OCI-LY3 (cell line): ENCODE data around the gene LCOR.
"Not testable (repeated sequence)": the region's sequence is repeated elsewhere in the genome, so short reads cannot be mapped to it uniquely, and the experiment has no call there.

ENCODE experiments used
- H2AFZ ChIP-seq: fragments of 200-600, 300-600 bp; shearing (Covaris generic); 2 replicates; pipeline ENCODE4 v1.6.0; 2014; ENCODE audit warnings: antibody characterized with exemption, low read depth, low read length
- H3K27ac ChIP-seq: fragments of 200-600, 300-600 bp; sonication (generic); 2 replicates; pipeline ENCODE4 v1.5.1; 2014; ENCODE audit warnings: mild to moderate bottlenecking, low read length, moderate library complexity, mixed read lengths
- H3K27me3 ChIP-seq: fragments of 200-600, 300-600 bp; sonication (generic); 2 replicates; pipeline ENCODE4 v1.6.1; 2014; ENCODE audit warnings: low read depth, low read length, mixed read lengths
- H3K36me3 ChIP-seq: fragments of 200-600, 300-600 bp; sonication (generic); replicated peaks from 2 replicates; pipeline ENCODE3; 2014; ENCODE audit warnings: low read depth, low read length, mixed read lengths
- H3K4me1 ChIP-seq: fragments of 300-600, 200-600 bp; sonication (generic); 2 replicates; pipeline ENCODE4 v1.6.1; 2014; ENCODE audit warnings: low read length, mixed read lengths
- H3K4me2 ChIP-seq: fragments of 200-600, 300-600 bp; sonication (generic); 2 replicates; pipeline ENCODE4 v1.6.1; 2014; ENCODE audit warnings: low read length, mixed read lengths
- H3K4me3 ChIP-seq: fragments of 300-600, 200-600 bp; sonication (generic); 2 replicates; pipeline ENCODE4 v1.5.1; 2014; ENCODE audit warnings: antibody characterized with exemption, mild to moderate bottlenecking, low read length, moderate library complexity
- H3K79me2 ChIP-seq: fragments of 300-600, 200-600 bp; shearing (Covaris generic); 2 replicates; pipeline ENCODE4 v1.6.1; 2014; ENCODE audit warnings: mild to moderate bottlenecking, low read length, mixed read lengths
- H3K9ac ChIP-seq: fragments of 300-600, 200-600 bp; shearing (Covaris generic); 2 replicates; pipeline ENCODE4 v1.6.0; 2014; ENCODE audit warnings: mild to moderate bottlenecking, low read length, moderate library complexity
- H3K9me3 ChIP-seq: fragments of 200-600, 300-600 bp; shearing (Covaris generic); 2 replicates; pipeline ENCODE4 v1.6.1; 2014; ENCODE audit warnings: low read length, mixed read lengths; ENCODE audit not compliant: insufficient read depth
- H4K20me1 ChIP-seq: fragments of 200-600, 300-600 bp; sonication (generic); 2 replicates; pipeline ENCODE4 v1.6.1; 2016; ENCODE audit warnings: low read length, mixed read lengths; ENCODE audit not compliant: insufficient read depth
- CTCF ChIP-seq: fragments of 200-600, 300-600 bp; sonication (generic); IDR thresholded peaks from 2 replicates; pipeline ENCODE4 v1.5.1; 2014; ENCODE audit warnings: antibody characterized with exemption, low read length, low read depth
- EZH2phosphoT487 ChIP-seq: fragments of 200-600 bp; shearing (Covaris generic); IDR thresholded peaks from 2 replicates; pipeline ENCODE4 v1.6.1; 2018; ENCODE audit warnings: antibody characterized with exemption, mixed run types, low read depth

Gene LCOR

GRCh38 chr10:96924861-96925260 is 92.8 kb downstream of the LCOR start:
- H3K4me3 ChIP-seq = no peak overlapping the region
- TF ChIP-seq CTCF (no peak), EZH2phosphoT487 (no peak)
- H3K27ac ChIP-seq = no peak overlapping the region
- H3K36me3 ChIP-seq = peaks cover 3% of the 10 kb centered on the region
- H3K9ac ChIP-seq = no peak overlapping the region
- no peaks in the 10 kb centered on the region for H3K9me3 ChIP-seq
- H3K79me2 ChIP-seq = no peaks in the 10 kb centered on the region
- H2AFZ ChIP-seq = no peak overlapping the region
- no peaks in the 10 kb centered on the region for H3K27me3 ChIP-seq
- 0 out of 2 replicates have a peak, but pooled peaks cover under 1% of the 10 kb centered on the region for H4K20me1 ChIP-seq
- no peak overlapping the region for H3K4me2 ChIP-seq
- H3K4me1 ChIP-seq = peaks cover 3% of the 10 kb centered on the region

DNA sequence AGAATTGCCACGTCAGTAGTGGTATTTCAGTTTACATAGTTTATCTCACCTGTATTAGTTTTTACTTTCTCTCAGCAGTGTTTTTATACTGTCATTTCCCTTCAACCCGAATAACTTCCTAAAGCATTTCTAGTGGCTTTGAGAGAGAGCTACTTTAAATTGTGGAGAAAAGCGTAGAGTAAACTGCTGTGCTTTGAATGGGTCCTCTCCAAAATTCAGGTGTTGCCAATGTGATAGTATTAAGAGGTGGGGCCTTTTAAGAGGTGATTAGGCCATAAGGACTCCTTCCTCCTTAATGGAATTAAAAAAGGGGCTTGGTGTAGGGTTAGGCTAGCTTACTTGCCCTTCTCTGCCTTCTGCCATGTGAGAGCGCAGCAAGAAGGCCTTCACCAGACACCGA is 98.4 kb downstream of the LCOR start:
- no peaks in the 10 kb centered on the region for H3K79me2 ChIP-seq

DNA sequence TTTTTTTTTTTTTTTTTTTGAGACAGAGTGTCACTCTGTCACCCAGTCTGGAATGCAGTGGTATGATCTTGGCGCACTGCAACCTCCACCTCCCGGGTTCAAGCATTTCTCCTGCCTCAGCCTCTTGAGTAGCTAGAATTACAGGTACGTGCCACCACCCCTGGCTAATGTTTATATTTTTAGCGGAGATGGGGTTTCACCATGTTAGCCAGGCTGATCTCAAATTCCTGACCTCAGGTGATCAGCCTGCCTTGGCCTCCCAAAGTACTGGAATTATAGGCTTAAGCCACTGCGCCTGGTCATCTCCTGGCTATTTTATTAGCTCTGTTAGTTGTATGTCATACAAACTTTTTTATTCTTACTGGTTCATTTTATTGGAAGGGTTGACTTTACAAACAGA is 103.0 kb downstream of the LCOR start:
- H4K20me1 ChIP-seq = no peaks in the 10 kb centered on the region
- TF ChIP-seq EZH2phosphoT487 = no peak
- TF ChIP-seq CTCF = no peak

More for the DNA sequence above, 98.4 kb downstream of the LCOR start:
- Histone ChIP-seq H3K9ac (no peak overlapping the region), H3K4me2 (no peak overlapping the region), H3K36me3 (no peaks in the 10 kb centered on the region), H3K4me3 (no peak overlapping the region), H2AFZ (no peak overlapping the region), H3K4me1 (no peaks in the 10 kb centered on the region), H3K27ac (no peak overlapping the region), H3K27me3 (no peaks in the 10 kb centered on the region), H3K9me3 (no peaks in the 10 kb centered on the region), H4K20me1 (no peaks in the 10 kb centered on the region)
- TF ChIP-seq EZH2phosphoT487 (no peak), CTCF (no peak)

GRCh38 chr10:96935810-96936209 is 103.7 kb downstream of the LCOR start:
- no peaks in the 10 kb centered on the region for H3K9me3 ChIP-seq
- no peak overlapping the region for H3K9ac ChIP-seq
- H3K4me2 ChIP-seq = no peak overlapping the region
- H3K36me3 ChIP-seq = no peaks in the 10 kb centered on the region
- H3K79me2 ChIP-seq = no peaks in the 10 kb centered on the region
- TF ChIP-seq EZH2phosphoT487 (no peak), CTCF (no peak)
- H3K27me3 ChIP-seq = no peaks in the 10 kb centered on the region
- H2AFZ ChIP-seq = no peak overlapping the region
- H4K20me1 ChIP-seq = no peaks in the 10 kb centered on the region
- no peaks in the 10 kb centered on the region for H3K4me1 ChIP-seq
- H3K4me3 ChIP-seq = no peak overlapping the region
- H3K27ac ChIP-seq = no peak overlapping the region

More for the DNA sequence above, 103.0 kb downstream of the LCOR start:
- H3K79me2 ChIP-seq = no peaks in the 10 kb centered on the region
- no peak overlapping the region for H2AFZ ChIP-seq
- H3K4me3 ChIP-seq = no peak overlapping the region
- no peaks in the 10 kb centered on the region for H3K27me3 ChIP-seq
- no peak overlapping the region for H3K4me2 ChIP-seq
- H3K9ac ChIP-seq = no peak overlapping the region
- no peaks in the 10 kb centered on the region for H3K36me3 ChIP-seq
- no peak overlapping the region for H3K27ac ChIP-seq
- H3K9me3 ChIP-seq = no peaks in the 10 kb centered on the region
- H3K4me1 ChIP-seq = no peaks in the 10 kb centered on the region

DNA sequence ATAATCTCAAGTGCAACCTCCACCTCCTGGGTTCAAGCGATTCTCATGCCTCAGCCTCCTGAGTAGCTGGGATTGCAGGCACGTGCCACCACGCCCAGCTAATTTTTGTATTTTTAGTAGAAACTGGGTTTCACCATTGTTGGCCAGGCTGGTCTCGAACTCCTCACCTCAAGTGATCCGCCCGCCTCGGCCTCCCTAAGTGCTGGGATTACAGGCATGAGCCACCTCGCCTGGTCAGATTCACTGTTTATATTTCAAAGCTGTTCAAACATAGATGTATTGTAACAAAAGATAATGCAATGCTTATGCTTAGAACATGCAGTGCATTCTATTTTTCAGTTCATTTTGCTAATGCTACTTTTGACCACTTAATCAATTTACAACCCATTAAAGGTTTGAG is 111.1 kb downstream of the LCOR start:
- not testable (repeated sequence) for H3K27me3 ChIP-seq, H4K20me1 ChIP-seq, H3K4me2 ChIP-seq, H3K4me3 ChIP-seq, H2AFZ ChIP-seq, H3K79me2 ChIP-seq, H3K36me3 ChIP-seq, H3K9ac ChIP-seq, H3K4me1 ChIP-seq, H3K27ac ChIP-seq, H3K9me3 ChIP-seq
